HG02970 (cell line): ENCODE results near the gene GPR137B.
"Not testable (repeated sequence)": the region's sequence is repeated elsewhere in the genome, so short reads cannot be mapped to it uniquely, and the experiment has no call there.

Experiments used
- ATAC-seq: cut with Tn5 transposase; IDR thresholded peaks from one replicate; pipeline ENCODE4 v1.9.1; 2021; ENCODE audit warnings: mild to moderate bottlenecking, moderate library complexity, moderate number of reproducible peaks; ENCODE audit not compliant: unreplicated experiment, low FRiP score

Gene GPR137B, protein sequence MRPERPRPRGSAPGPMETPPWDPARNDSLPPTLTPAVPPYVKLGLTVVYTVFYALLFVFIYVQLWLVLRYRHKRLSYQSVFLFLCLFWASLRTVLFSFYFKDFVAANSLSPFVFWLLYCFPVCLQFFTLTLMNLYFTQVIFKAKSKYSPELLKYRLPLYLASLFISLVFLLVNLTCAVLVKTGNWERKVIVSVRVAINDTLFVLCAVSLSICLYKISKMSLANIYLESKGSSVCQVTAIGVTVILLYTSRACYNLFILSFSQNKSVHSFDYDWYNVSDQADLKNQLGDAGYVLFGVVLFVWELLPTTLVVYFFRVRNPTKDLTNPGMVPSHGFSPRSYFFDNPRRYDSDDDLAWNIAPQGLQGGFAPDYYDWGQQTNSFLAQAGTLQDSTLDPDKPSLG

DNA sequence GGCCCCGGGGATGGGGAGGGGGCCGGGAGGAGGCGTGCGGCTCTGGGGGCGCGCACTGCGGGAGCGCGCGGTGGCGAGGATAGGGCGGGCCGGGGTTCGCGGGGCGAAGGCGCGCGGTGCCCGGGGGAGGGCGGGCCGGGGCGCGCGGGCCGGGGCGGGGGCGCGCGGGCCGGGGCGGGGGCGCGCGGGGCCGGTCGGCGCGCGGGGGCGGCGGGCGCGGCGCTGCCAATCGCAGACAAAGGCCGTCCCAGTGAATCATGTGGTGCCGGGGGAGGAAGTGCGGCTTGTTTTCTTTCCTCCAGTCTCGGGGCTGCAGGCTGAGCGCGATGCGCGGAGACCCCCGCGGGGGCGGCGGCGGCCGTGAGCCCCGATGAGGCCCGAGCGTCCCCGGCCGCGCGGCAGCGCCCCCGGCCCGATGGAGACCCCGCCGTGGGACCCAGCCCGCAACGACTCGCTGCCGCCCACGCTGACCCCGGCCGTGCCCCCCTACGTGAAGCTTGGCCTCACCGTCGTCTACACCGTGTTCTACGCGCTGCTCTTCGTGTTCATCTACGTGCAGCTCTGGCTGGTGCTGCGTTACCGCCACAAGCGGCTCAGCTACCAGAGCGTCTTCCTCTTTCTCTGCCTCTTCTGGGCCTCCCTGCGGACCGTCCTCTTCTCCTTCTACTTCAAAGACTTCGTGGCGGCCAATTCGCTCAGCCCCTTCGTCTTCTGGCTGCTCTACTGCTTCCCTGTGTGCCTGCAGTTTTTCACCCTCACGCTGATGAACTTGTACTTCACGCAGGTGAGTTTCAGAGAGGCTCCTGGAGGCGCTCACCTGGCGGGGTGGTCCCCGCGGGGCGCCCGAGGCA is at the start of gene GPR137B:
TSS of gene GPR137B (plus strand) at position 287 of the 851 bp plus-strand sequence. CDS start at position 371, 84 bp downstream.
- ATAC-seq: peak; percentile 47

GRCh38 chr1:236092899-236093298 is 49.4 kb upstream of the GPR137B start:
- ATAC-seq: no peak

DNA sequence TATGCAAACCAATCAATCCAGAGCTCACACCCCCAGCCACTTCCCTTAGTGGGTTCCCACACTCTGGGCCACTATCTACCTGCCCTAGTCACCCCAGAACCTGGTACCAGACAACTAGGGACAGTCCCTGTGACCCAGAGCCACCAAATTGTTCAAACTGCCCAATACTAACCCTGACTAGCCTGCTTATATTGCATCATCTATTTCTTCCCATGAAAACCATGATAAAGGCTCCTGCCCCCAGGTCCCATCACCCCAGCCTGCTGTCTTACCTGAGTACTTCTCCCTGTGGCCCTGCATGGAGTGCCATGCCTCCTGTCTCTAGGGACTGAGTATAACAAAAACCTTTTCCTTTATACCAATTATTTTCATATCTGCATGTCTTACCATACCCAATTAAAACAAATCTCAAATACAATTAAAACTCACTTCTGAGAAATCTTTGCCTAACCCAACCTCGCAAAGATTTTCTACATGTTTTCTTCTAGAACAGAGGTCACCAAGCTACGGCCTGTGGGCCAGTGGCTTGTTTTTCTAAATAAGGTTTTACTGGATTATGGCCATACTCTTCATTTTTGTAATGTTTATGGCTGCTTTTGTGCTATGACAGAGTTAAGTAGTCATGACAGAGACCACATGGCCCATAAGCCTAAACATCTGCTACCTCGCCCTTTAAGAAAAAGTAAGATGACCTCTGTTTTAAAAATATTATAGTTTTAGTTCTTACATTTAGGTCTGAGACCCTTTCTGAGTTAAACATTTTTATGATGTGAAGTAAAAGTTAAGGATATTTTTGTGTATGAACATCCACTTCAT is 46.4 kb upstream of the GPR137B start:
- no peak for ATAC-seq

DNA sequence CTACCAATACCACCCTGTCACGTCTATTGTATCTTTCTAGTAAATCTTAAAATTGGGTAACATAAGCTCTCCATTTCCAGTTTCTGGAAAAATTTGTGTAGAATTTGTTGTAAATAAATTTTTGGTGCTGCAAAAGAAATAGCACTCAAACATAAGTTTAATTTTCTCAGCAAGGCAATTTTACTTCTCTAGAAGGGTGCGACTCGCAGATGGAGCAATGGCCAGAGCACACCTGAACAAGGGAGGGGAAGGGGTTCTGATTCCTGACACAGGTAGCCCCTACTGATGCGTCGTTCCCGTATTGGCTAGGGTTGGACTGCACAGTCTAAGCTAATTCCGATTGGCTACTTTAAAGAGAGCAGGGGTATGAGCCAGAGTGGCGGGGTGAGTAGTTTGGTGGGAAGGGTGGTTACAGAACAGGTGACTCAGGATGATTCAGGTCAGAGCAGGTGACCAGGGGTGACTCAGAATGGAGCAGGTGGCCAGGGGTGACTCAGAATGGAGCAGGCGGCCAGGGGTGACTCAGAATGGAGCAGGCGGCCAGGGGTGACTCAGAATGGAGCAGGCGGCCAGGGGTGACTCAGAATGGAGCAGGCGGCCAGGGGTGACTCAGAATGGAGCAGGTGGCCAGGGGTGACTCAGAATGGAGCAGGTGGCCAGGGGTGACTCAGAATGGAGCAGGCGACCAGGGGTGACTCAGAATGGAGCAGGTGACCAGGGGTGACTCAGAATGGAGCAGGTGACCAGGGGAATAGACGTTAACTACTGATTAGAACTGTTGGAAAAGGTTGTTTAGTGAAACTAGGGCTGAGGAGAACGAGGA is 45.5 kb upstream of the GPR137B start:
- not testable (repeated sequence) for ATAC-seq

GRCh38 chr1:236098267-236098666 is 44.1 kb upstream of the GPR137B start:
- ATAC-seq: no peak

DNA sequence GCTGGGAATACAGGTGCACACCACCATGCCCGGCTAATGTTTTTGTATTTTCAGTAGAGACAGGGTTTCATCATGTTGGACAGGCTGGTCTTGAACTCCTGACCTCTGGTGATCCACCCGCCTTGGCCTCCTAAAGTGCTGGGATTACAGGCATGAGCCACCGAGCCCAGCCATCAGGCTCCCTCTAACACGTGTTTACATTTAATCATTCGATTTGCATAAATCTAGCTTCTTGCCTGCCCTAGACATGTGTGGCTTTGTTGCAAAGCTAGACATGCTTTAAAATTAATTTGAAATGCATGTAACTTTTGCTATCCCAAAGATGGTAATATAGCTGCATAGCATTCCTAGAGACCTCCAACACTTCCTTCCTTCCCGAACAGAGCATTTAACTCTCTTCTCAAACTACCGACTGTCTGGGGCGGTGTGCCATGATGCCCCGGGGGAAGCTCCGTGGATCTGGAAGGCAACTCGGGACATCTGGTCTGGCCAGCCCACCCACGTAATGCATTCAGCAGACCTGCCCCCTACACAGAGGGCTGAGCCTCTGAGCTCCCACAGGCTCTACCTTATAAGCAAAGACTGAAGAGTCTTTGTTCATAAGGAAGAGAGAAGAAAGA is 42.9 kb upstream of the GPR137B start:
- ATAC-seq: no peak

- no peak for ATAC-seq
These were observed 41.5 kb upstream of the GPR137B start for GRCh38 chr1:236100799-236101198.

DNA sequence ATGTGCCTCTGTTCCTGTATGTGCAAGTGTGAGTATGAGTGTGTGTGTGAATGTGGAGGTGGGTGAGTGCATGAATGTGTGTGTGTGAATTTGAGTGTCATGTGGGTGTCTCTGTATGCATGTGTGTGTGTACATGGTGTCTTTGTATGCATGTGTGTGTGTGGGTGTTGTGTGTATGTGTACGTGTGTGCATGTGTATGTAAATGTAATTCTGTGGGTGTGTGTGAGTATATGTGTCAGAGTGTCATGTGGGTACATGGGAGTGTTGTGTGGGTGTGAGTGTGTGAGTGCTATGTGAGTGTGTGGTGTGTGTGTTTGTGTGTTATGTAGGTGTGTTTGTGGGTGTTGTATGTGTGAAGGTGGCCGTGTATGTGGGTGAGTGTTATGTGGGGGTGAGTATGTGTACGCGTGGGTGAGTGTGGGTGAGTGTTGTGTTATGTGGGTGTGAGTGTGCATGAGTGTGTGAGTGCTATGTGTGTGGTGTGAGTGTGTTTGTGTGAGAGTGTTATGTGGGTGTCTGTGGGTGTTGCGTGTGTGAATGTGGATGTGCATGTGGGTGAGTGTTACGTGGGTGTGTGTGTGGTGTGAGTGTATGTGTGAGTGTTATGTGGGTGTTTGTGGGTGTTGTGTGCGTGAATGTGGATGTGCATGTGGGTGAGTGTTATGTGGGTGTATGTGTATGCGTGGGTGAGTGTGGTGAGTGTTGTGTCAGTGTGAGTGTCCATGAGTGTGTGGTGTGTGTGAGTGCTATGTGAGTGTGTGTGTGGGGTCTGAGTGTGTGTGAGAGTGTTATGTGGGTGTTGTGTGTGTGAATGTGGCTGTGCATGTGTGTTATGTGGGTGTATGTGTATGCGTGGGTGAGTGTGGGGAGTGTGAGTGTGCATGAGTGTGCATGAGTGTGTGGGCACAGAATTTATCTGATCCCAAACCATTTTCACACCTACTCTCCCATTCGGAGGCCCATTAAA is 40.8 kb upstream of the GPR137B start:
- ATAC-seq: no peak

- ATAC-seq: no peak
These were observed 39.7 kb upstream of the GPR137B start for GRCh38 chr1:236102611-236103010.

- no peak for ATAC-seq
These were observed 39.3 kb upstream of the GPR137B start for GRCh38 chr1:236103059-236103458.

GRCh38 chr1:236103646-236104218 is 38.6 kb upstream of the GPR137B start:
- ATAC-seq: no peak

- no peak for ATAC-seq
These were observed 35.0 kb upstream of the GPR137B start for GRCh38 chr1:236107121-236107907.

DNA sequence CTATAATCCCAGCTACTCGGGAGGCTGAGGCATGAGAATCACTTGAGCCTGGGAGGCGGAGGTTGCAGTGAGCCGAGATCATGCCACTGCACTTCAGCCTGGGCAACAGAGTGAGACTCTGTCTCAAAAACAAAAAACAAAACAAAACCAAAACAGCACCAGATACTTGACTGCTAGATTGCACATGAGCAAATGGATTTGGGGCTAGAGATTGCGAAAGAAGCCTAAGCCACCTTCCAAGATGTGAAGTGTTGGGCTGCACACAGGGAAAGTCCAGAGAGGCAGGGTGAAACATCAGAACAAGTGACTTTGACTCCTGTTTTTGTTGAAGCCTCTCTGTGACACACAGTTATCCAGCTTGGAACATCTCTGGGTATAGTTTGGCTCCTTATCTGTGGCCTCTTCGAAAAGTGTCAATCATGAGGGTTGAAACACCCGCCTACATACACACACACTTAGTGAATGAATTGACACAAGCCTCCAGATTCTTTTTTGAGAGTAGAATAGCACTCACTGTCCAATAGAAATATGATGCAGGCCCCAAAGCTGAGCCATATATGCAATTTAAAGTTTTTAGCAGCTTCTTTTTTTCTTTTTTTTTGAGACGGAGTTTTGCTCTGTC is 34.2 kb upstream of the GPR137B start:
- no peak for ATAC-seq

- no peak for ATAC-seq
These were observed 32.2 kb upstream of the GPR137B start for GRCh38 chr1:236110137-236110536.

DNA sequence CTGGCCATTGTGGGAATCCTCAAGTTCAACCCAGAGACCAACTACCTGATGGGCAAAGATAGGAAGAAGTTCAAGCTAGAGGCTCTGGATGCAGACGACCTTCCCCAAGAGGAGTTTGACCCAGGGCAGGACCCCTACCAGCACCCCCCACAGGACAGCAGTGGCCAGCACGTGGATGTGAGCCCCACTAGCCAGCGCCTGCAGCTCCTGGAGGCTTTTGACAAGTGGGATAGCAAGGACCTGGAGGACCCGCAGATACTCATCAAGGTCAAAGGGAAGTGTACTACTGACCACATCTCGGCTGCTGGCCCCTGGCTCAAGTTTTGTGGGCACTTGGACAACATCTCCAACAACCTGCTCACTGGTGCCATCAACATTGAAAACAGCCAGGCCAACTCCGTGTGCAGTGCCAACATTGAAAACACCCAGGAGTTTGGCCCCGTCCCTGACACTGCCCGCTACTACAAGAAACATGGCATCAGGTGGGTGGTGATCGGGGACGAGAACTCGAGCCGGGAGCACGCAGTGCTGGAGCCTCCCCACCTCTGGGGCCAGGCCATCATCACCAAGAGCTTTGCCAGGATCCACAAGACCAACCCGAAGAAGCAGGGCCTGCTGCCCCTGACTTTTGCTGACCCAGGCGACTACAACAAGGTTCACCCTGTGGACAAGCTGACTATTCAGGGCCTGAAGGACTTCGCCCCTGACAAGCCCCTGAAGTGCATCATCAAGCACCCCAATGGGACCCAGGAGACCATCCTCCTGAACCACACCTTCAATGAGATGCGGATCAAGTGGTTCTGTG is 30.6 kb upstream of the GPR137B start:
- no peak for ATAC-seq

- ATAC-seq: no peak
These were observed 30.1 kb upstream of the GPR137B start for GRCh38 chr1:236112332-236112627.
